CD14-positive monocyte (primary cell): ENCODE measurements around the gene ELMO1. TPM values are rescaled to one million over a fixed set of nuclear protein-coding genes. Genes with fewer than 3 reads are reported as not detected.

ENCODE experiments used
- DNase-seq, 3 donors: peaks; one replicate each; pipeline ENCODE4 v3.0.0-alpha.2; 2011 to 2022
- H2AFZ ChIP-seq: 2 replicates; pipeline ENCODE4 v1.6.0; 2012; ENCODE audit warnings: mild to moderate bottlenecking, low read depth, low read length, inconsistent platforms; ENCODE audit not compliant: insufficient read depth, poor library complexity, severe bottlenecking
- H3K27ac ChIP-seq, 2 donors: 1 replicate in 1 of 2; 2 replicates in 1 of 2; pipeline ENCODE4 v1.5.1; 2012 to 2013; ENCODE audit warnings: low read length in 2 of 2, control low read depth in 1 of 2, inconsistent platforms in 1 of 2, low read depth in 1 of 2, mild to moderate bottlenecking in 1 of 2
- H3K27me3 ChIP-seq, 2 donors: one replicate each; pipeline versions ENCODE4 v1.6.0 to v1.6.1; 2011 to 2013; ENCODE audit warnings: low read length in 2 of 2; ENCODE audit not compliant: control insufficient read depth in 2 of 2, insufficient read depth in 2 of 2
- H3K36me3 ChIP-seq, 2 donors: replicated peaks in 1 of 2; 1 replicate in 1 of 2; 2 replicates in 1 of 2; pipeline versions ENCODE4 v1.5.1 to v1.6.1; 2012 to 2013; ENCODE audit warnings: low read length in 2 of 2, control low read depth in 1 of 2, inconsistent platforms in 1 of 2, mild to moderate bottlenecking in 1 of 2; ENCODE audit not compliant: insufficient read depth in 2 of 2, control insufficient read depth in 1 of 2
- H3K4me1 ChIP-seq, 2 donors: 1 replicate in 1 of 2; 2 replicates in 1 of 2; pipeline versions ENCODE4 v1.5.1 to v1.6.1; 2012 to 2013; ENCODE audit warnings: low read length in 2 of 2, control low read depth in 1 of 2, inconsistent platforms in 1 of 2, mild to moderate bottlenecking in 1 of 2, moderate library complexity in 1 of 2; ENCODE audit not compliant: insufficient read depth in 2 of 2, control insufficient read depth in 1 of 2
- H3K4me2 ChIP-seq: replicated peaks from 2 replicates; pipeline ENCODE3; 2012; ENCODE audit warnings: low read length, moderate library complexity, mild to moderate bottlenecking; ENCODE audit not compliant: poor library complexity, severe bottlenecking; ENCODE audit errors: extremely low read depth
- H3K4me3 ChIP-seq, 3 experiments: fragments of 200-600 bp in 1 of 3; sonication (generic) in 1 of 3; replicated peaks in 1 of 3; 1 replicate in 2 of 3; 2 replicates in 1 of 3; pipeline ENCODE4 v1.5.1; 2011 to 2013; ENCODE audit warnings: low read length in 3 of 3, mild to moderate bottlenecking in 3 of 3, control low read depth in 2 of 3, low read depth in 2 of 3, inconsistent platforms in 1 of 3, moderate library complexity in 1 of 3
- H3K79me2 ChIP-seq: 2 replicates; pipeline ENCODE4 v1.6.0; 2012; ENCODE audit warnings: mild to moderate bottlenecking, control low read depth, inconsistent platforms, low read length, moderate library complexity; ENCODE audit not compliant: insufficient read depth
- H3K9ac ChIP-seq: 2 replicates; pipeline ENCODE4 v1.6.0; 2017; ENCODE audit warnings: low read length, mild to moderate bottlenecking; ENCODE audit not compliant: insufficient read depth, poor library complexity, severe bottlenecking
- H3K9me3 ChIP-seq, 2 donors: replicated peaks in 1 of 2; 1 replicate in 1 of 2; 2 replicates in 1 of 2; pipeline versions ENCODE4 v1.5.1 to v1.6.1; 2012 to 2013; ENCODE audit warnings: low read length in 2 of 2, control low read depth in 1 of 2; ENCODE audit not compliant: control insufficient read depth in 1 of 2, insufficient read depth in 1 of 2
- H4K20me1 ChIP-seq: 2 replicates; pipeline ENCODE4 v1.6.0; 2012; ENCODE audit warnings: mild to moderate bottlenecking, low read length, control low read depth, moderate library complexity; ENCODE audit not compliant: insufficient read depth
- H3K27ac Mint-ChIP-seq, 7 donors: one replicate each; pipeline ENCODE4 v1.8.0; 2020; ENCODE audit warnings: mild to moderate bottlenecking in 7 of 7, mixed read lengths in 7 of 7, moderate library complexity in 6 of 7, inconsistent platforms in 2 of 7
- H3K27me3 Mint-ChIP-seq, 3 donors: one replicate each; pipeline ENCODE4 v1.8.0; 2021 to 2022; ENCODE audit warnings: low read depth in 3 of 3, mild to moderate bottlenecking in 3 of 3, mixed read lengths in 3 of 3, moderate library complexity in 3 of 3, inconsistent platforms in 1 of 3
- H3K36me3 Mint-ChIP-seq, 2 donors: one replicate each; pipeline ENCODE4 v1.8.0; 2020; ENCODE audit warnings: mixed read lengths in 2 of 2, inconsistent platforms in 1 of 2, mild to moderate bottlenecking in 1 of 2
- H3K4me1 Mint-ChIP-seq: one replicate; pipeline ENCODE4 v1.8.0; 2020; ENCODE audit warnings: mild to moderate bottlenecking, mixed read lengths
- H3K4me3 Mint-ChIP-seq, 2 donors: one replicate each; pipeline ENCODE4 v1.8.0; 2020; ENCODE audit warnings: mild to moderate bottlenecking in 2 of 2, mixed read lengths in 2 of 2, moderate library complexity in 1 of 2
- H3K9me3 Mint-ChIP-seq, 7 donors: one replicate each; pipeline ENCODE4 v1.8.0; 2020 to 2022; ENCODE audit warnings: mixed read lengths in 7 of 7, mild to moderate bottlenecking in 6 of 7, moderate library complexity in 6 of 7, inconsistent platforms in 2 of 7
- CTCF ChIP-seq: fragments of 200-600 bp; IDR thresholded peaks from one replicate; pipeline ENCODE4 v1.8.0; 2022; ENCODE audit warnings: antibody characterized with exemption, mild to moderate bottlenecking
- WGBS: methylation state at CpG from one replicate; pipeline ENCODE4 v1.1.5; 2013; ENCODE audit warnings: missing lambda C conversion rate; ENCODE audit not compliant: insufficient coverage; 5-methylcytosine and 5-hydroxymethylcytosine counted together
- intact Hi-C, 2 donors: fragments of 100-400 bp; cut with micrococcal nuclease; formaldehyde crosslinking; loops; one replicate each; pipeline versions ENCODE4 v1.15.0 to v1.15.1; 2023
- polyA plus RNA-seq, 3 donors: library from polyadenylated mRNA; depleted of rRNA in 1 of 3; unstranded in 2 of 3; stranded (reverse) in 1 of 3; fragments of 300-500 nt in 2 of 3; fragments of >200 nt in 1 of 3; fragmentation: Illumina TruSeq in 2 of 3; gene quantifications; 1 replicate in 2 of 3; 2 replicates in 1 of 3; pipeline ENCODE4 v1.2.3, GENCODE V29; 2012 to 2021

Gene ELMO1
- polyA plus RNA-seq, 3 donors, result 46.6 to 50.2 (median 46.7) TPM

- WGBS, result 67% methylated on average over 1 of the region's 4 CpGs
- peaks cover 7% of the 10 kb centered on the region for H4K20me1 ChIP-seq
- peak overlapping the region in 2 of 7 donors; percentile 1 to 32 for H3K27ac Mint-ChIP-seq
- peaks cover 26 to 48% of the 10 kb centered on the region in 2 donors for H3K36me3 ChIP-seq
- no peaks in the 10 kb centered on the region for H3K27me3 ChIP-seq
- H3K9ac ChIP-seq, result no peak overlapping the region
- H3K9me3 ChIP-seq, result no peaks in the 10 kb centered on the region
- H3K4me2 ChIP-seq, result no peak overlapping the region
- TF ChIP-seq CTCF, result no peak
- intact Hi-C loops, result no loop called here
- H3K27ac ChIP-seq, result no peak overlapping the region
- H3K27me3 Mint-ChIP-seq, result no peaks in the 10 kb centered on the region
- H2AFZ ChIP-seq, result no peak overlapping the region
- H3K79me2 ChIP-seq, result no peaks in the 10 kb centered on the region
- peaks cover 0 to 3% (median 0%) of the 10 kb centered on the region in 7 donors for H3K9me3 Mint-ChIP-seq
- no peaks in the 10 kb centered on the region for H3K4me1 ChIP-seq
- H3K4me3 ChIP-seq, result no peak overlapping the region
- no peak for DNase-seq
- H3K4me3 Mint-ChIP-seq, result no peak overlapping the region
- H3K36me3 Mint-ChIP-seq, result peaks cover 49 to 52% of the 10 kb centered on the region in 2 donors
- no peaks in the 10 kb centered on the region for H3K4me1 Mint-ChIP-seq
Measured at GRCh38 chr7:36896956-36897590, 551.6 kb downstream of the ELMO1 start.

- TF ChIP-seq CTCF, result no peak
- Histone ChIP-seq H3K79me2 (no peaks in the 10 kb centered on the region), H3K4me1 (no peaks in the 10 kb centered on the region), H3K27ac (no peak overlapping the region), H3K9me3 (no peaks in the 10 kb centered on the region), H3K36me3 (peaks cover 31 to 54% of the 10 kb centered on the region in 2 donors), H3K27me3 (no peaks in the 10 kb centered on the region), H2AFZ (no peak overlapping the region), H3K4me2 (no peak overlapping the region), H3K4me3 (no peak overlapping the region), H3K9ac (no peak overlapping the region), H4K20me1 (peaks cover 7% of the 10 kb centered on the region)
- no peaks in the 10 kb centered on the region for H3K27me3 Mint-ChIP-seq
- H3K4me3 Mint-ChIP-seq, result no peak overlapping the region
- no peak for DNase-seq
- H3K36me3 Mint-ChIP-seq, result peaks cover 51 to 53% of the 10 kb centered on the region in 2 donors
- H3K27ac Mint-ChIP-seq, result no peak overlapping the region
- no CpG with 5 or more reads among the region's 1 CpG for WGBS
- H3K4me1 Mint-ChIP-seq, result no peaks in the 10 kb centered on the region
- intact Hi-C loops, result no loop called here
- peaks cover 0 to 3% (median 0%) of the 10 kb centered on the region in 7 donors for H3K9me3 Mint-ChIP-seq
Measured at GRCh38 chr7:36896418-36896817, 552.2 kb downstream of the ELMO1 start.
